OCI-LY7 (cell line): ENCODE results near the gene MSS51. TPM values are rescaled to one million over a fixed set of nuclear protein-coding genes. Genes with fewer than 3 reads are reported as not detected.

Experiments
- Bru-seq: library from RNA; stranded (reverse); fragments of 400-500 nt; gene quantifications from one replicate; lab custom pipeline; 2021; lab: Mats Ljungman, UMichigan
- BruChase-seq, 2 experiments: library from RNA; stranded (reverse); fragments of 400-500 nt; gene quantifications; one replicate each; lab custom pipeline; 2021; lab: Mats Ljungman, UMichigan
- BruUV-seq: library from RNA; stranded (reverse); fragments of 400-500 nt; replicated peaks from 2 replicates; lab custom pipeline; 2021; lab: Mats Ljungman, UMichigan
- CTCF ChIA-PET: fragments of 300-600 bp; sonication (Branson Sonifier 250); formaldehyde crosslinking; loops from one replicate; lab custom pipeline; 2022; ENCODE audit warnings: antibody characterized with exemption; ENCODE audit not compliant: unreplicated experiment; lab: Charles Lee
- POLR2A ChIA-PET: fragments of 300-600 bp; sonication (Branson Sonifier 250); formaldehyde crosslinking; loops from one replicate; lab custom pipeline; 2022; ENCODE audit warnings: antibody characterized with exemption; lab: Charles Lee
- DNase-seq: peaks from one replicate; pipeline ENCODE4 v3.0.0-alpha.2; 2015; ENCODE audit warnings: low spot score
- H2AFZ ChIP-seq: fragments of 200-600 bp; sonication (generic), shearing (Covaris generic); 2 replicates; pipeline ENCODE4 v1.6.1; 2014; ENCODE audit warnings: mild to moderate bottlenecking, antibody characterized with exemption, low read length, moderate library complexity
- H3K27ac ChIP-seq: fragments of 200-600 bp; sonication (generic); 2 replicates; pipeline ENCODE4 v1.5.1; 2014; ENCODE audit warnings: mixed run types, low read depth, mild to moderate bottlenecking, moderate library complexity, low read length, inconsistent platforms; ENCODE audit not compliant: poor library complexity, severe bottlenecking
- H3K36me3 ChIP-seq: fragments of 200-600 bp; sonication (generic); 2 replicates; pipeline ENCODE4 v1.6.1; 2014; ENCODE audit warnings: mild to moderate bottlenecking, antibody characterized with exemption, low read length, moderate library complexity, mixed read lengths; ENCODE audit not compliant: insufficient read depth
- H3K4me1 ChIP-seq: fragments of 200-600 bp; sonication (generic); 2 replicates; pipeline ENCODE4 v1.5.1; 2014; ENCODE audit warnings: mild to moderate bottlenecking, low read length; ENCODE audit not compliant: insufficient read depth, poor library complexity, severe bottlenecking
- H3K4me2 ChIP-seq: fragments of 200-600 bp; sonication (generic); 2 replicates; pipeline ENCODE4 v1.6.1; 2014; ENCODE audit warnings: mild to moderate bottlenecking, low read length
- H3K4me3 ChIP-seq: fragments of 200-600 bp; sonication (generic); 2 replicates; pipeline ENCODE4 v1.5.1; 2014; ENCODE audit warnings: mild to moderate bottlenecking, low read depth, low read length; ENCODE audit not compliant: poor library complexity, severe bottlenecking
- H3K79me2 ChIP-seq: fragments of 200-600 bp; sonication (generic); 2 replicates; pipeline ENCODE4 v1.6.1; 2016; ENCODE audit warnings: low read depth, mild to moderate bottlenecking, low read length, moderate library complexity, mixed read lengths; ENCODE audit not compliant: insufficient read depth
- H3K9me2 ChIP-seq: fragments of 200-600 bp; sonication (generic); 2 replicates; pipeline ENCODE4 v1.6.1; 2016; ENCODE audit warnings: mild to moderate bottlenecking, low read length, mixed read lengths; ENCODE audit not compliant: insufficient read depth
- H3K9me3 ChIP-seq: fragments of 200-600 bp; sonication (generic); 2 replicates; pipeline ENCODE4 v1.6.1; 2014; ENCODE audit warnings: mild to moderate bottlenecking, mixed run types, low read length, mixed read lengths
- H4K20me1 ChIP-seq: fragments of 200-600 bp; sonication (generic); 2 replicates; pipeline ENCODE4 v1.6.1; 2014; ENCODE audit warnings: mild to moderate bottlenecking, antibody characterized with exemption, low read length, moderate library complexity, mixed read lengths; ENCODE audit not compliant: insufficient read depth
- EZH2phosphoT487 ChIP-seq: fragments of 200-600 bp; sonication (generic); IDR thresholded peaks from 2 replicates; pipeline ENCODE4 v1.6.1; 2018; ENCODE audit warnings: low read depth, borderline replicate concordance, mild to moderate bottlenecking, mixed run types, antibody characterized with exemption, low read length, moderate library complexity, mixed read lengths
- intact Hi-C: fragments of 100-400 bp; cut with micrococcal nuclease; formaldehyde crosslinking; loops from one replicate; pipeline ENCODE4 v1.10.0; 2022; ENCODE audit not compliant: unreplicated experiment
- long read RNA-seq: library from polyadenylated mRNA; stranded (forward); transcript quantifications from one replicate; pipeline ENCODE4 v2.0.0, GENCODE V29; 2022
- total RNA-seq, 2 experiments: library from RNA; depleted of rRNA in 1 of 2; stranded (reverse); fragments of >200 nt in 1 of 2; shearing (Covaris generic) in 1 of 2; gene quantifications; 2 replicates each; pipeline ENCODE4 v1.2.3, GENCODE V29; 2014 to 2022
- TF ChIP-seq, protein P1 (sequence below): fragments of 200-600 bp; sonication (generic); conservative IDR thresholded peaks from 2 replicates; pipeline ENCODE4 v1.5.1; 2014; ENCODE audit warnings: mild to moderate bottlenecking, antibody characterized with exemption, low read length, moderate library complexity, mixed read lengths

Gene MSS51
- total RNA-seq (2014; rRNA removed; shearing (Covaris generic)): 2.3 and 3.9 TPM in 2 replicates
- total RNA-seq (2022): 4.2 and 4.4 TPM in 2 replicates
- percentile 74 among the genes with signal in this experiment for Bru-seq, nascent RNA
- percentile 66 among the genes with signal in this experiment for BruChase-seq, experiment 1, labeled RNA remaining after a 6-hour chase
- percentile 69 among the genes with signal in this experiment for BruChase-seq, experiment 2, labeled RNA remaining after a 2-hour chase
- long read RNA-seq, partial matches to known transcripts: 0 of 1 reads
- long read RNA-seq, other reads (novel, unspliced or antisense): 1 of 1 reads

DNA sequence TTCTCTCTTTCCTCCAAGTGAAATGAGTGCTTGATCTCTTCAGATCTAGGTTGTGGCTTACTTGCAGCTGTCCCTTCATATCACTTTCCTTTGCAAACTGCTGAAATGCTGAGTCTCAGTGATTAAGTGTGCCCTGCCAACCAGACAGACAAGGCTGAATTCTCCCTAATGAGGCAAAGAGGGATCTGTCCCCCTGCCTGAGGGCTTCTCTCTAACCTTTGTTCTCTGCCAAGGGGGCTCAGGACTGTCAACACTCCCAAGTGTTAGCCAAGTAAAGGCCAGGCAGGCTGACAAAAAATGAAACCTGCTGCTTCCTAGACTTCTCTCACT is at the start of gene MSS51:
Gene MSS51, minus strand, starts transcription at position 24 of the 330 bp plus-strand sequence. CDS start 5,277 bp downstream, outside the sequence.
- ChIA-PET POLR2A (interaction anchor here (0.9 to 1.3 kb wide), 2 partner anchors 8 to 13 kb away, joined by 3 to 4 read pairs; no protein-coding TSS in a partner anchor), CTCF (no interaction called here)

DNA sequence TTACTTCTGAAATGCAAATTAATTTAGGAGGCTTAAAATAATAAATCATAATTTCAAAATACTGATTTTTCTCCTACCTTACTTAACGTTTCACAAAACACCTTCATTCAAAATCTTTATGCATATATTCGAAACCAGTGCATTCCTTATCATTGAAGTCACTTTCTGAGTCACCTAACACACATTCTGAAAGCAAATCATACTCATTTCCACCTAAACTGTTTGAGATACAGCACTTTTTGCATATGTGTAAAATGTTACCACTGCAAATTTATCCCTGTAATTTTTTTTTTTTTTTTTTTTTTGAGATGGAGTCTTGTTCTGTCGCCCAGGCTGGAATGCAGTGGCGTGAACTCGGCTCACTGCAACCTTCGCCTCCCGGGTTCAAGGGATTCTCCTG is 46.8 kb upstream of the MSS51 start:
- TF ChIP-seq, protein P1, sequence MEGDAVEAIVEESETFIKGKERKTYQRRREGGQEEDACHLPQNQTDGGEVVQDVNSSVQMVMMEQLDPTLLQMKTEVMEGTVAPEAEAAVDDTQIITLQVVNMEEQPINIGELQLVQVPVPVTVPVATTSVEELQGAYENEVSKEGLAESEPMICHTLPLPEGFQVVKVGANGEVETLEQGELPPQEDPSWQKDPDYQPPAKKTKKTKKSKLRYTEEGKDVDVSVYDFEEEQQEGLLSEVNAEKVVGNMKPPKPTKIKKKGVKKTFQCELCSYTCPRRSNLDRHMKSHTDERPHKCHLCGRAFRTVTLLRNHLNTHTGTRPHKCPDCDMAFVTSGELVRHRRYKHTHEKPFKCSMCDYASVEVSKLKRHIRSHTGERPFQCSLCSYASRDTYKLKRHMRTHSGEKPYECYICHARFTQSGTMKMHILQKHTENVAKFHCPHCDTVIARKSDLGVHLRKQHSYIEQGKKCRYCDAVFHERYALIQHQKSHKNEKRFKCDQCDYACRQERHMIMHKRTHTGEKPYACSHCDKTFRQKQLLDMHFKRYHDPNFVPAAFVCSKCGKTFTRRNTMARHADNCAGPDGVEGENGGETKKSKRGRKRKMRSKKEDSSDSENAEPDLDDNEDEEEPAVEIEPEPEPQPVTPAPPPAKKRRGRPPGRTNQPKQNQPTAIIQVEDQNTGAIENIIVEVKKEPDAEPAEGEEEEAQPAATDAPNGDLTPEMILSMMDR: no peak
- H2AFZ ChIP-seq: no peak overlapping the region

More for the DNA sequence above, at the start of gene MSS51:
- TF ChIP-seq EZH2phosphoT487: no peak
- TF ChIP-seq, protein P1: no peak
- intact Hi-C loops: no loop called here
- BruUV-seq: no TSS peak
- no peaks in the 10 kb centered on the region for H4K20me1 ChIP-seq
- H3K4me2 ChIP-seq: no peak within 1 kb of the TSS
- DNase-seq: no peak
- no peaks in the 10 kb centered on the region for H3K79me2 ChIP-seq
- H3K4me3 ChIP-seq: no peak within 1 kb of the TSS
- no peaks in the 10 kb centered on the region for H3K9me2 ChIP-seq
- peaks cover 4% of the 10 kb centered on the region; the same call in 1 of the 2 replicates for H3K9me3 ChIP-seq
- H3K36me3 ChIP-seq: peaks cover 30% of the 10 kb centered on the region
- no peak within 1 kb of the TSS for H3K27ac ChIP-seq
- H3K4me1 ChIP-seq: no peaks in the 10 kb centered on the region
- no peak within 1 kb of the TSS for H2AFZ ChIP-seq

DNA sequence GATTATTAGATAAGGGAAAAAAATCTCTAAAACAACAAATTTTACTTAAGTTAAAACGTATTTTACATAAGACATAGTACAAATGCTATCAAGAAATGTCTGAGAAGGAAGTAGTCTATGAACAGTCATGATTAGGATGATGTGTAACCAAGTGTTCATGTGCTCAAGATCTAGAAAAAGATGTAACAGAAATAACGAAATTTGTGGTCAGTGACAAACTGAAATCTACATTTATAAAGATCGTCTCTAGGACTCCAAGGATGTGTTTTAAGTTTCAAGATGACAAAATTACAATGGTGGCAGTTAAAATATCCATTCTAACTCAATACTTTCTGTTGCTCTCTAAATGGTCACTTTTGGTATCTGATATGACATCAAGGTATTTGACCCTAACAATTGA is 45.3 kb upstream of the MSS51 start:
- BruUV-seq: no TSS peak
- no peaks in the 10 kb centered on the region for H3K4me1 ChIP-seq
- peaks cover 80% of the 10 kb centered on the region for H3K36me3 ChIP-seq
- H3K4me3 ChIP-seq: no peak overlapping the region
- H3K4me2 ChIP-seq: no peak overlapping the region
- no peak for DNase-seq
- no peaks in the 10 kb centered on the region for H4K20me1 ChIP-seq
- peaks cover 31% of the 10 kb centered on the region; the same call in 1 of the 2 replicates for H3K79me2 ChIP-seq
- H3K27ac ChIP-seq: no peak overlapping the region
- H3K9me2 ChIP-seq: no peaks in the 10 kb centered on the region
- CTCF ChIA-PET: no interaction called here
- POLR2A ChIA-PET: no interaction called here
- no peaks in the 10 kb centered on the region for H3K9me3 ChIP-seq
- no peak overlapping the region for H2AFZ ChIP-seq
- no peak for TF ChIP-seq EZH2phosphoT487
- TF ChIP-seq, protein P1: no peak
- intact Hi-C loops: no loop called here

More for the DNA sequence above, 46.8 kb upstream of the MSS51 start:
- Histone ChIP-seq H3K79me2 (peaks cover 38% of the 10 kb centered on the region; the same call in 1 of the 2 replicates), H3K4me2 (no peak overlapping the region), H3K9me2 (no peaks in the 10 kb centered on the region), H3K4me1 (no peaks in the 10 kb centered on the region), H3K9me3 (no peaks in the 10 kb centered on the region), H4K20me1 (no peaks in the 10 kb centered on the region), H3K27ac (no peak overlapping the region), H3K36me3 (peaks cover 70% of the 10 kb centered on the region), H3K4me3 (no peak overlapping the region)
- DNase-seq: no peak
- POLR2A ChIA-PET: interaction anchor here (0.7 kb wide), 1 partner anchor 257 kb away, joined by 5 read pairs; no protein-coding TSS in a partner anchor
- intact Hi-C loops: no loop called here
- no TSS peak for BruUV-seq
- CTCF ChIA-PET: no interaction called here
